ENCODE data around the gene WNK2. TPM values are rescaled to one million over a fixed set of nuclear protein-coding genes. Genes with fewer than 3 reads are reported as not detected.
A peak's percentile ranks its signal among the peaks of the same experiment; 100 is the strongest.
"Not testable (repeated sequence)": the region's sequence is repeated elsewhere in the genome, so short reads cannot be mapped to it uniquely, and the experiment has no call there.

WNK2 gene
- total RNA-seq, 1 experiment from 2014 or later: 69.4 TPM

DNA sequence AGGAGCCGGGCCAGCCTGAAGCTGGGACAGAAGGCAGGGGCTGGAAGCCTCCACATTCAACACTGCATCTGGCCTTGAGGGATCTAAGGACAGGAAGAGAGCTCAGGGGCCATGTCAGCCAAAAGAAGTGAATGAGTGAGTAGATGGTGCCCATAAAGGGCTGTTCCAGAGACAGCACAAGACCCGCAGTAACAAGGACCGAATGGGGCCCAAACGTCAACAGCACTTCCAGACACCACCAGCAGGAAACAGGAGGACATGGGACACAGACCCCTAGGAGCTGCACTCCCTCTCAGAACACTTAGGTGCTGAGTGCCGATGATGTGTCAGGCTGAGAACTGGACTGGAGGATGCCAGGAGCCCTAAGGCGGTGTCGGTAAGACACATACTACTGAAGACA lies 152.8 kb downstream of the WNK2 start:
- no peaks in the 10 kb centered on the region for H3K27me3 ChIP-seq (ENCODE audit: insufficient read depth, low read length)
- TF ChIP-seq, protein P1, sequence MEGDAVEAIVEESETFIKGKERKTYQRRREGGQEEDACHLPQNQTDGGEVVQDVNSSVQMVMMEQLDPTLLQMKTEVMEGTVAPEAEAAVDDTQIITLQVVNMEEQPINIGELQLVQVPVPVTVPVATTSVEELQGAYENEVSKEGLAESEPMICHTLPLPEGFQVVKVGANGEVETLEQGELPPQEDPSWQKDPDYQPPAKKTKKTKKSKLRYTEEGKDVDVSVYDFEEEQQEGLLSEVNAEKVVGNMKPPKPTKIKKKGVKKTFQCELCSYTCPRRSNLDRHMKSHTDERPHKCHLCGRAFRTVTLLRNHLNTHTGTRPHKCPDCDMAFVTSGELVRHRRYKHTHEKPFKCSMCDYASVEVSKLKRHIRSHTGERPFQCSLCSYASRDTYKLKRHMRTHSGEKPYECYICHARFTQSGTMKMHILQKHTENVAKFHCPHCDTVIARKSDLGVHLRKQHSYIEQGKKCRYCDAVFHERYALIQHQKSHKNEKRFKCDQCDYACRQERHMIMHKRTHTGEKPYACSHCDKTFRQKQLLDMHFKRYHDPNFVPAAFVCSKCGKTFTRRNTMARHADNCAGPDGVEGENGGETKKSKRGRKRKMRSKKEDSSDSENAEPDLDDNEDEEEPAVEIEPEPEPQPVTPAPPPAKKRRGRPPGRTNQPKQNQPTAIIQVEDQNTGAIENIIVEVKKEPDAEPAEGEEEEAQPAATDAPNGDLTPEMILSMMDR (conservative IDR thresholded peaks at IDR 0.05): 0 out of 3 replicates have a peak, but pooled peaks have one; percentile 15
- no peaks in the 10 kb centered on the region for H4K20me1 ChIP-seq (ENCODE audit: control insufficient read depth, insufficient read depth, insufficient read length)
- no peaks in the 10 kb centered on the region for H3K27me3 Mint-ChIP-seq (ENCODE audit: low read depth)
- H4K5ac ChIP-seq (ENCODE audit: insufficient read length, low read depth, low read length): no peak overlapping the region
- no peak overlapping the region for H3T11ph ChIP-seq (ENCODE audit: low read length)
- H3K27ac Mint-ChIP-seq: peak overlapping the region in 2 of 3 experiments; percentile 40 to 65; a peak in 2 of 7 replicates
- H3K23ac ChIP-seq (ENCODE audit: insufficient read length, low read depth, low read length): no peak overlapping the region
- peaks cover 24% of the 10 kb centered on the region for H3K9me3 ChIP-seq (ENCODE audit: control insufficient read depth, low read depth, low read length)
- no peaks in the 10 kb centered on the region for H3K23me2 ChIP-seq (ENCODE audit: insufficient read length, low read depth, low read length, poor library complexity, severe bottlenecking)
- no peak overlapping the region for H3K4me2 ChIP-seq (ENCODE audit: insufficient read depth, insufficient read length, low read length)
- no peak overlapping the region for H2BK120ac ChIP-seq (ENCODE audit: low read depth, low read length, poor library complexity, severe bottlenecking)
- no peak overlapping the region for H4K91ac ChIP-seq (ENCODE audit: insufficient read length, low read depth, low read length)
- WGBS (ENCODE audit: extremely low coverage, insufficient read length, low lambda C conversion rate): no CpG with 5 or more reads among the region's 7 CpGs
- H3K36me3 Mint-ChIP-seq (ENCODE audit: insufficient read depth in 1 of 3, low read depth in 3 of 3): peaks cover 35 to 79% (median 53%) of the 10 kb centered on the region in 3 experiments
- H3K4me1 ChIP-seq (ENCODE audit: insufficient read depth, low read length): no peaks in the 10 kb centered on the region
- no peak overlapping the region for H3K9ac ChIP-seq (ENCODE audit: extremely low read depth, insufficient read length, low read length)
- no peaks in the 10 kb centered on the region for H3K79me1 ChIP-seq (ENCODE audit: insufficient read depth, low read depth, low read length, poor library complexity, severe bottlenecking)
- no peak overlapping the region for H2BK20ac ChIP-seq (ENCODE audit: low read depth, low read length, poor library complexity, severe bottlenecking)
- H3K4ac ChIP-seq (ENCODE audit: low read depth, low read length): no peak overlapping the region
- H3K79me2 ChIP-seq (ENCODE audit: insufficient read depth, low read length): peaks cover 3% of the 10 kb centered on the region; the same call in 1 of the 2 replicates
- H2AK5ac ChIP-seq (ENCODE audit: insufficient read length, low read length): no peak overlapping the region
- H2BK5ac ChIP-seq (ENCODE audit: insufficient read length, low read length): no peak overlapping the region
- H3K9me3 Mint-ChIP-seq: peaks cover 23 to 44% of the 10 kb centered on the region in 2 experiments
- H4K8ac ChIP-seq (replicated peaks; ENCODE audit: insufficient read length, low read depth, low read length): no peak overlapping the region
- H3K14ac ChIP-seq (ENCODE audit: insufficient read depth, low read length): no peak overlapping the region
- peaks cover 3 to 9% of the 10 kb centered on the region in 2 experiments; a peak in 3 of 4 replicates for H3K4me1 Mint-ChIP-seq
- no peak overlapping the region for H3K18ac ChIP-seq (ENCODE audit: insufficient read length, low read depth, low read length)
- no peak overlapping the region for H3K56ac ChIP-seq (ENCODE audit: insufficient read length, low read depth, low read length)
- H3K27ac ChIP-seq (ENCODE audit: insufficient read length, low read depth, low read length): no peak overlapping the region
- no peak overlapping the region for H2BK15ac ChIP-seq (ENCODE audit: low read depth, low read length)
- no peak for DNase-seq
- H2BK12ac ChIP-seq (ENCODE audit: insufficient read length, low read depth, low read length): no peak overlapping the region
- H3K4me3 Mint-ChIP-seq: no peak overlapping the region
- no peak overlapping the region for H2AFZ ChIP-seq (ENCODE audit: low read length)

DNA sequence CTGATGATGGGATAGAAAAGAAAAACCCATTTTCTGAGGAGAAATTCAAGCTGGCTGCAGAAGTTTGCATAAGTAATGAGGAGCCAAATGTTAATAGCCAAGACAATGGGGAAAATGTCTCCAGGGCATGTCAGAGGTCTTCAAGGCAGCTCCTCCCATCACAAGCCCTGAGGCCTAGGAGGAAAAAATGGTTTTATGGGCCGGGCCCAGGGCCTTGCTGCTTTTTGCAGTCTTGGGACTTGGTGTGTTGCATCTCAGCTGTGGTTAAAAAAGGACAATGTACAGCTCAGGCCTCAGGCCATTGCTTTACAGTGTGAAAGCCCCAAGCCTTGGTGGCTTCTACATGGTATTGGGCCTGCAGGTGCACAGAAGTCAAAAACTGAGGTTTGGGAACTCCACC lies 154.3 kb downstream of the WNK2 start:
- not testable (repeated sequence) for H4K91ac ChIP-seq (ENCODE audit: insufficient read length, low read depth, low read length); H3K27ac Mint-ChIP-seq

More for the DNA sequence above, 154.3 kb downstream of the WNK2 start:
- not testable (repeated sequence) for H3K27me3 ChIP-seq (ENCODE audit: insufficient read depth, low read length); H2BK15ac ChIP-seq (ENCODE audit: low read depth, low read length); H3K9ac ChIP-seq (ENCODE audit: extremely low read depth, insufficient read length, low read length); H3K4me3 Mint-ChIP-seq; H3K23me2 ChIP-seq (ENCODE audit: insufficient read length, low read depth, low read length, poor library complexity, severe bottlenecking); H3K27me3 Mint-ChIP-seq (ENCODE audit: low read depth); H3T11ph ChIP-seq (ENCODE audit: low read length); H3K79me1 ChIP-seq (ENCODE audit: insufficient read depth, low read depth, low read length, poor library complexity, severe bottlenecking); H4K8ac ChIP-seq (replicated peaks; ENCODE audit: insufficient read length, low read depth, low read length); H3K79me2 ChIP-seq (ENCODE audit: insufficient read depth, low read length); H2BK120ac ChIP-seq (ENCODE audit: low read depth, low read length, poor library complexity, severe bottlenecking); DNase-seq; H3K4me1 ChIP-seq (ENCODE audit: insufficient read depth, low read length); H2BK20ac ChIP-seq (ENCODE audit: low read depth, low read length, poor library complexity, severe bottlenecking); H3K4me2 ChIP-seq (ENCODE audit: insufficient read depth, insufficient read length, low read length); H3K4ac ChIP-seq (ENCODE audit: low read depth, low read length); H3K27ac ChIP-seq (ENCODE audit: insufficient read length, low read depth, low read length); H4K20me1 ChIP-seq (ENCODE audit: control insufficient read depth, insufficient read depth, insufficient read length); H3K56ac ChIP-seq (ENCODE audit: insufficient read length, low read depth, low read length); H2AK5ac ChIP-seq (ENCODE audit: insufficient read length, low read length); H2BK12ac ChIP-seq (ENCODE audit: insufficient read length, low read depth, low read length); H3K23ac ChIP-seq (ENCODE audit: insufficient read length, low read depth, low read length); H2AFZ ChIP-seq (ENCODE audit: low read length); H3K18ac ChIP-seq (ENCODE audit: insufficient read length, low read depth, low read length); H4K5ac ChIP-seq (ENCODE audit: insufficient read length, low read depth, low read length); H3K14ac ChIP-seq (ENCODE audit: insufficient read depth, low read length); H2BK5ac ChIP-seq (ENCODE audit: insufficient read length, low read length)
- peaks cover 23 to 44% of the 10 kb centered on the region in 2 experiments for H3K9me3 Mint-ChIP-seq
- H3K36me3 Mint-ChIP-seq (ENCODE audit: insufficient read depth in 1 of 3, low read depth in 3 of 3): peaks cover 31 to 67% (median 40%) of the 10 kb centered on the region in 3 experiments
- peaks cover 9 to 22% of the 10 kb centered on the region in 2 experiments; a peak in 3 of 4 replicates for H3K4me1 Mint-ChIP-seq
- no CpG with 5 or more reads among the region's 1 CpG for WGBS (ENCODE audit: extremely low coverage, insufficient read length, low lambda C conversion rate)
- H3K9me3 ChIP-seq (ENCODE audit: control insufficient read depth, low read depth, low read length): peaks cover 24% of the 10 kb centered on the region

All from H9 (cell line).